MCF 10A (cell line): Measurements from ENCODE around the gene PFKFB4. TPM values are rescaled to one million over a fixed set of nuclear protein-coding genes. Genes with fewer than 3 reads are reported as not detected.
A peak's percentile ranks its signal among the peaks of the same experiment; 100 is the strongest.

ENCODE experiments used
- BruUV-seq: library from RNA; stranded (reverse); fragments of 400-500 nt; replicated peaks from 2 replicates; lab custom pipeline; 2021; lab: Mats Ljungman, UMichigan
- CTCF ChIA-PET: fragments of 300-600 bp; sonication (Branson Sonifier 250); formaldehyde crosslinking; extraction: SDS; loops from one replicate; lab custom pipeline; 2021; ENCODE audit warnings: antibody characterized with exemption, inconsistent platforms; lab: Yijun Ruan, JAX
- POLR2A ChIA-PET: fragments of 300-600, 350-650 bp; sonication (Branson Sonifier 250); formaldehyde crosslinking; extraction: SDS; loops from one replicate; lab custom pipeline; 2020; ENCODE audit warnings: antibody characterized with exemption, inconsistent platforms; lab: Yijun Ruan, JAX
- DNase-seq: peaks from one replicate; pipeline ENCODE4 v3.0.0-alpha.2; 2018; ENCODE audit not compliant: unreplicated experiment
- H3K27ac Mint-ChIP-seq: one replicate; pipeline ENCODE4 v1.8.0; 2022; ENCODE audit warnings: mild to moderate bottlenecking, low read depth, mixed read lengths; ENCODE audit not compliant: unreplicated experiment
- H3K27me3 Mint-ChIP-seq: one replicate; pipeline ENCODE4 v1.8.0; 2022; ENCODE audit warnings: mixed read lengths; ENCODE audit not compliant: insufficient read depth, unreplicated experiment
- H3K36me3 Mint-ChIP-seq: one replicate; pipeline ENCODE4 v1.8.0; 2022; ENCODE audit warnings: mild to moderate bottlenecking, moderate library complexity, mixed read lengths; ENCODE audit not compliant: insufficient read depth, unreplicated experiment
- H3K4me1 Mint-ChIP-seq: one replicate; pipeline ENCODE4 v1.8.0; 2022; ENCODE audit warnings: mixed read lengths; ENCODE audit not compliant: insufficient read depth, unreplicated experiment
- H3K4me3 Mint-ChIP-seq: one replicate; pipeline ENCODE4 v1.8.0; 2022; ENCODE audit warnings: mild to moderate bottlenecking, moderate library complexity, mixed read lengths; ENCODE audit not compliant: unreplicated experiment
- H3K9me3 Mint-ChIP-seq: one replicate; pipeline ENCODE4 v1.8.0; 2022; ENCODE audit warnings: mixed read lengths; ENCODE audit not compliant: unreplicated experiment
- intact Hi-C: fragments of 100-400 bp; cut with micrococcal nuclease; formaldehyde crosslinking; loops from 2 replicates; pipeline ENCODE4 v1.14.1; 2022
- total RNA-seq: library from RNA; stranded (reverse); gene quantifications from 2 replicates; pipeline ENCODE4 v1.2.3, GENCODE V29; 2022
- TF ChIP-seq, protein P1 (sequence below): fragments of 200-600 bp; IDR thresholded peaks from one replicate; pipeline ENCODE4 v1.8.0; 2022; ENCODE audit warnings: antibody characterized with exemption, mild to moderate bottlenecking; ENCODE audit not compliant: unreplicated experiment

The PFKFB4 gene
- total RNA-seq, 1 experiment from 2014 or later: 4.6 TPM

DNA sequence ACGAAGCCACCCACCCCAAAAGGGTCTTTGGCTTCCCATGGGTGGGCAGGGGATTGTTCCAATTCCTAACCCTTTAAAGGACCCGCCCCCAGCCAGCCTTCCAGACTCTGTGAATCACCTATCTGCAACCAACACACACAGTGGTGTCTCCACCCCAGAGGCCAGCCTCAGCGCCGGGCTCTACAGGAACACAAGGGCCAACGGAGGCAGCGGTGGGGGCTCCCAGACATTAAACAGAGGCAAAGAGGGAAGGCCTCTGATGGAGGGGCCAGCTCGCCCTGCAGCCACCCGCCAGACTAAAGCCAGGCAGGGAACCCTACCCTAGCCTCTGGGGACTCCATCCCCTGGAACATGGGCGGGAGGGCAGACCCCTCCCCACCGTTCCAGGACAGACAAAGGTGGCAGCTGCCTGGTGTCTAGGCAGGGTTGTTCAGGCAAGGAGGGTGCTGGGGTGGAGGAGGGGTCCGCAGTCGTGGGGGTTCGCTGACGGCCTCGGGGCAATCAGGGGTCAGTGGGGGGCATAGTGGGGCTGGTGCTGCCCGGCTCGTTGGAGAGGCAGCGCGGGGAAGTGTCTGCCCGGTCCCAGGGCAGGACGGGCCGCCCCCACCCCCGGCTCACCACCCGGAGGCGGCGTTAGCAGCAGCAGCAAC is 53.1 kb downstream of the PFKFB4 start:
- DNase-seq: peak; percentile 45
- TSS peak; percentile 25 for BruUV-seq
- TF ChIP-seq, protein P1, sequence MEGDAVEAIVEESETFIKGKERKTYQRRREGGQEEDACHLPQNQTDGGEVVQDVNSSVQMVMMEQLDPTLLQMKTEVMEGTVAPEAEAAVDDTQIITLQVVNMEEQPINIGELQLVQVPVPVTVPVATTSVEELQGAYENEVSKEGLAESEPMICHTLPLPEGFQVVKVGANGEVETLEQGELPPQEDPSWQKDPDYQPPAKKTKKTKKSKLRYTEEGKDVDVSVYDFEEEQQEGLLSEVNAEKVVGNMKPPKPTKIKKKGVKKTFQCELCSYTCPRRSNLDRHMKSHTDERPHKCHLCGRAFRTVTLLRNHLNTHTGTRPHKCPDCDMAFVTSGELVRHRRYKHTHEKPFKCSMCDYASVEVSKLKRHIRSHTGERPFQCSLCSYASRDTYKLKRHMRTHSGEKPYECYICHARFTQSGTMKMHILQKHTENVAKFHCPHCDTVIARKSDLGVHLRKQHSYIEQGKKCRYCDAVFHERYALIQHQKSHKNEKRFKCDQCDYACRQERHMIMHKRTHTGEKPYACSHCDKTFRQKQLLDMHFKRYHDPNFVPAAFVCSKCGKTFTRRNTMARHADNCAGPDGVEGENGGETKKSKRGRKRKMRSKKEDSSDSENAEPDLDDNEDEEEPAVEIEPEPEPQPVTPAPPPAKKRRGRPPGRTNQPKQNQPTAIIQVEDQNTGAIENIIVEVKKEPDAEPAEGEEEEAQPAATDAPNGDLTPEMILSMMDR: no peak
- Mint-ChIP-seq H3K36me3 (peaks cover 11% of the 10 kb centered on the region), H3K4me3 (peak overlapping the region; percentile 70), H3K9me3 (no peaks in the 10 kb centered on the region), H3K27me3 (no peaks in the 10 kb centered on the region), H3K27ac (peak overlapping the region; percentile 25), H3K4me1 (peaks cover 32% of the 10 kb centered on the region)
- intact Hi-C loops: loop anchor here (1.0 kb wide), 1 partner anchor 31 kb away; no protein-coding TSS in a partner anchor
- ChIA-PET POLR2A (interaction anchor here (0.7 to 2.9 kb wide), 6 partner anchors 16 to 235 kb away, joined by 3 to 11 read pairs (median 5); partner anchors contain the start of genes CCDC51 and TMA7), CTCF (interaction anchor here (0.6 to 1.0 kb wide), 2 partner anchors 31 to 39 kb away, joined by 3 to 4 read pairs; no protein-coding TSS in a partner anchor)

DNA sequence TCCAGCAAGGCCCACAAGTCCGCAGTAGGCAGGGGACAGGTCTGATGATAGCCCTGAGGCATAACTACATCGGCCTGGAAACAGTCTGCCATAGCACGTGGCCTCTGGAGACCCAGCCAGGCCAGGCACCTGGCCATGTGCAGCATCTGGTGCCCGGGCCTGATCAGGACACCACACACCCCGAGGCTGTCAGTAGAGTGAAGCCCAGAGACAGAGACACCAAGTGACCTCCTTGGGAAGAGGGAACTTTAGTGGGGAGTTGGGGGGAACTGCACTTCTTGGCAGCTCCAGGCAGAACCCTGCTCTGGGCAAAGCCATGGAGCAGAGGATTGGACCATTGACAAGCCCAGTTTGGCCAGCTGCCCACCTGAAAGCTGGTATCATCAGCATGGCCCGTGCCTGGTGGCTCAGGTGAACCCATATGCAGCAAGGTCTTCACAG is 53.9 kb downstream of the PFKFB4 start:
- TF ChIP-seq, protein P1: no peak
- DNase-seq: peak; percentile 20
- H3K27me3 Mint-ChIP-seq: no peaks in the 10 kb centered on the region
- intact Hi-C loops: no loop called here
- POLR2A ChIA-PET: interaction anchor here (2.9 kb wide), 1 partner anchor 62 kb away, joined by 11 read pairs; the partner anchor contains the start of genes CCDC51 and TMA7
- H3K9me3 Mint-ChIP-seq: no peaks in the 10 kb centered on the region
- BruUV-seq: no TSS peak
- peak overlapping the region; percentile 25 for H3K27ac Mint-ChIP-seq
- peak overlapping the region; percentile 70 for H3K4me3 Mint-ChIP-seq
- peaks cover 30% of the 10 kb centered on the region for H3K4me1 Mint-ChIP-seq
- peaks cover 16% of the 10 kb centered on the region for H3K36me3 Mint-ChIP-seq
- CTCF ChIA-PET: interaction anchor here (0.5 kb wide), 1 partner anchor 665 kb away, joined by 3 read pairs; no protein-coding TSS in a partner anchor

DNA sequence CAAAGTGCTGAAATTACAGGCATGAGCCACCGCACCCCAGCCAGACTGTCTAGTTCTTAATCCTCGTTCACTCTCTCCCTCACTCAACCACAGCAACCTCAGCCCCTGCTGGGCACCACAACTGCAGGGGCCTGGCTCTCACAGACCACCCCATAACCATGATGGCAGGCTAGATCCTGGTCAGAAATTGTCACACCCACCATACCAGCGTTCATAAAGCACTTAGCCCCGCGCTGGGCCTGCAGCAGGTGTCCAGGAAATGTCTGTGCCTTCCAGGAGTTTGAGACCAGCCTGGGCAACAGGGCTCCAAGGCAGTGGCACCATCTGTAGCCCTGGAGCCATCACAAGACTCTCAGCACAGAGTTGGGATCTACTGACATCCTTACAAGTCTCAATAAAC is 54.5 kb downstream of the PFKFB4 start:
- no peaks in the 10 kb centered on the region for H3K27me3 Mint-ChIP-seq
- POLR2A ChIA-PET: no interaction called here
- CTCF ChIA-PET: no interaction called here
- DNase-seq: no peak
- H3K4me1 Mint-ChIP-seq: peaks cover 24% of the 10 kb centered on the region
- no peaks in the 10 kb centered on the region for H3K9me3 Mint-ChIP-seq
- intact Hi-C loops: no loop called here
- H3K27ac Mint-ChIP-seq: peak overlapping the region; percentile 76
- BruUV-seq: no TSS peak
- TF ChIP-seq, protein P1: no peak
- no peak overlapping the region for H3K4me3 Mint-ChIP-seq
- peaks cover 19% of the 10 kb centered on the region for H3K36me3 Mint-ChIP-seq

DNA sequence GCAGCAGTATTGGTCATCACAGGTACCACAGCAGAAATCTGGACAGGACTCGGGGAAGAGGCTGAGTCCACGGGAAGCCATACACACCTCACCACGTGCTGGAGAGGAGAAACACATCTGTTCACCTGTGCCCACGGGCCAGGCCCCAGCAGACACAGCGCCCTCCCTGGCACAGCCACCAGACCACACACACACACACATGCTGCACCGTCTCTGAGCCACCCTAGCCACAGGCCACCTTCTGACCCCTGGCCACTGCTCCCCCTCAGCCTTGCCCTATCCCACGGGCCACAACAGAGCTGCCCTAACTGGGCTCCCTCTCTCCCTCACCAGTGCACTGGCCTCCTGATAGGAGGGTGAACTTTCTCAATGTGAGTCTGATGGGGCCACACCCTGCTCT is 55.4 kb downstream of the PFKFB4 start:
- no peak for DNase-seq
- H3K4me1 Mint-ChIP-seq: peaks cover 24% of the 10 kb centered on the region
- CTCF ChIA-PET: interaction anchor here (0.7 to 1.0 kb wide), 2 partner anchors 28 to 44 kb away, joined by 3 read pairs; no protein-coding TSS in a partner anchor
- intact Hi-C loops: no loop called here
- BruUV-seq: no TSS peak
- no peaks in the 10 kb centered on the region for H3K27me3 Mint-ChIP-seq
- TF ChIP-seq, protein P1: no peak
- peak overlapping the region; percentile 76 for H3K27ac Mint-ChIP-seq
- no peak overlapping the region for H3K4me3 Mint-ChIP-seq
- H3K36me3 Mint-ChIP-seq: peaks cover 27% of the 10 kb centered on the region
- H3K9me3 Mint-ChIP-seq: no peaks in the 10 kb centered on the region
- POLR2A ChIA-PET: interaction anchor here (0.5 to 0.6 kb wide), 2 partner anchors 12 to 379 kb away, joined by 3 read pairs; no protein-coding TSS in a partner anchor
